Astrocyte of the cerebellum (primary cell): ENCODE measurements around the gene HS6ST2.

Experiments
- DNase-seq: peaks from one replicate; pipeline ENCODE4 v3.0.0-alpha.2; 2011; ENCODE audit warnings: low read depth
- H3K4me3 ChIP-seq: 2 replicates; pipeline ENCODE4 v1.5.1; 2011; ENCODE audit warnings: mild to moderate bottlenecking, low read depth, low read length, moderate library complexity
- in situ Hi-C: cut with HindIII; loops from 2 replicates; pipeline ENCODE4 v1.10.0; 2017; ENCODE audit warnings: low sequenced_read_pairs
- TF ChIP-seq, protein P1 (sequence below): IDR thresholded peaks from 2 replicates; pipeline ENCODE4 v1.5.1; 2012; ENCODE audit warnings: low read length, low read depth, moderate library complexity, mild to moderate bottlenecking; ENCODE audit errors: missing control alignments

The HS6ST2 gene

DNA sequence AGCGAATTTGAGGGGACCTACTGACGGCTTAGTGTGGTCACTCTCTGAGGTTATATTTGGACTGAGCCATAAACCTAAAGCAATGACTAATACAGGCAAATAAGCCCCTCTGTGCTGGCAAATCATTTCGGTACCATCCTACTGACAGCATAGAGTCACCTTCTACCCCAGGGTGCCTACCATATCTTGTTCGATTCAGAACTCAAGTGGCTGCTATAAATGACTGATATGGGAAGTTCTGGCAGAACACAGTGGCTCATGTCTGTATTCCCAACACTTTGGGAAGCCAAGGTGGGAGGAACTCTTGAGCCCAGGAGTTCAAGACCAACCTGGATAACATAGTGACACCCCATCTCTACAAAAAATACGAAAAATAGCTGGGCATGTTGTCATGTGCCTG is 243.5 kb downstream of the HS6ST2 start:
- TF ChIP-seq, protein P1, sequence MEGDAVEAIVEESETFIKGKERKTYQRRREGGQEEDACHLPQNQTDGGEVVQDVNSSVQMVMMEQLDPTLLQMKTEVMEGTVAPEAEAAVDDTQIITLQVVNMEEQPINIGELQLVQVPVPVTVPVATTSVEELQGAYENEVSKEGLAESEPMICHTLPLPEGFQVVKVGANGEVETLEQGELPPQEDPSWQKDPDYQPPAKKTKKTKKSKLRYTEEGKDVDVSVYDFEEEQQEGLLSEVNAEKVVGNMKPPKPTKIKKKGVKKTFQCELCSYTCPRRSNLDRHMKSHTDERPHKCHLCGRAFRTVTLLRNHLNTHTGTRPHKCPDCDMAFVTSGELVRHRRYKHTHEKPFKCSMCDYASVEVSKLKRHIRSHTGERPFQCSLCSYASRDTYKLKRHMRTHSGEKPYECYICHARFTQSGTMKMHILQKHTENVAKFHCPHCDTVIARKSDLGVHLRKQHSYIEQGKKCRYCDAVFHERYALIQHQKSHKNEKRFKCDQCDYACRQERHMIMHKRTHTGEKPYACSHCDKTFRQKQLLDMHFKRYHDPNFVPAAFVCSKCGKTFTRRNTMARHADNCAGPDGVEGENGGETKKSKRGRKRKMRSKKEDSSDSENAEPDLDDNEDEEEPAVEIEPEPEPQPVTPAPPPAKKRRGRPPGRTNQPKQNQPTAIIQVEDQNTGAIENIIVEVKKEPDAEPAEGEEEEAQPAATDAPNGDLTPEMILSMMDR = no peak
- DNase-seq = no peak
- in situ Hi-C loops = no loop called here
- no peak overlapping the region for H3K4me3 ChIP-seq

DNA sequence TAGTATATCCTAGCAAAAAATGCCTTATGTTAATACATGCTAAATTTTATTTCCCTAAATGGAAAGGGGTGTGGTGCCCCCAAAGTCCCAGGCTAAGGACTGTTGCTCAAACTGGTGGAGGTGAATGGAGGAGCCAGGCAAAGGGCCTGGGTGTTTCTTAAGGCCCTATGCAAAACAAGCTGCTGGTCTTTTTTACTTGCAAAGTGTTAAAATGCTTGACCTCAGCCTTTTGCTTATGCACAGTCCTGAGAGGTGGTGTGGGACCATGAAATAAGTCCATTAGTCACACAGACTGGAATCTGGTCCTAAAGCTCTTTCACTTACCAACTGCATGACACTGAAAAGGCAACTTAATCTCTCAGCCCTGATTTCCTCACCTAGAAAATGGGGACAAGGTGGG is 246.1 kb downstream of the HS6ST2 start:
- no peak overlapping the region for H3K4me3 ChIP-seq
- no peak for DNase-seq
- in situ Hi-C loops = no loop called here
- TF ChIP-seq, protein P1 = no peak

DNA sequence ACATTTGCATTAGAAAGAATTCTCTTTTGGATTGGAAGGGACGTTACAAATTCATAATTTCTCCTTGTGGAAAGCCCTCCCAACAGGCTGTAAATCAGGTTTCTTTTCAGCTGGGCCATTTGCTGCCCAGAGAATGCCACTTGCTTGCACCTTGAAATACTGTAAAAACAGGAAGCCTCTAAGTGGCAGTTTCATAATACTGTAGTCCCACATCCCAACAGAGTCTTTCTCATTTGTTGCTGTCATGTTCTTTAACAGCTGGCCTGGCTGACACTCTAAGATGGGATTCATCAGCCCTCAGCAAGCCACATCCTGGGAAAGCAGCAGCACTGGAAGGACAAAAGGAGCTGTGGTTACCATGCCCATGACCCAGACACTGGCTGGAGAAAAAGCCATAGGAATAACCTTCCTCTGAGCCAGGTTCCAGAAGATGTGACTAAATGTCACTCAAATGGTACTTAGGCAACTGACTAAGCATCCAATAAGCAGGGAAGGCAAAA is 247.7 kb downstream of the HS6ST2 start:
- TF ChIP-seq, protein P1 = no peak
- in situ Hi-C loops = no loop called here
- DNase-seq = no peak
- no peak overlapping the region for H3K4me3 ChIP-seq

DNA sequence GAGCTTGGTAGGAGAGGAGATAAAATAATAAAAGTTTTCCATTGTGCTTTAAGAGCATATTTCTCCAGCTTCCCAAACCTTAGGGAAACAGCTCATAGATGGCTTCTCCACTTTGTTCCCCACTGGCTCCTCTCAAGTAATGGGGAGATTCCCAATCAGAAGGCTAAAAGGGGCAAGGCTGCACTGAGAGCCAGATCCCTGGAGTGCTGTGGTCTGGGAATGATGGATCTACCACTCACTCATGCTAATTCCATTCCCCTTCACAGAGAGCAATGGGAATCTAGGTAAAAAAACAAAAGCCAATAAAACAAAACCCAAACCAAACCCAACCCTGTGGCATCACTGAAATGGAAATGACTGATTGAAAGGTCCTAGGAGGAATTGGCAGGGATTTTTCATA is 249.9 kb downstream of the HS6ST2 start:
- in situ Hi-C loops = no loop called here
- no peak for DNase-seq
- TF ChIP-seq, protein P1 = no peak

DNA sequence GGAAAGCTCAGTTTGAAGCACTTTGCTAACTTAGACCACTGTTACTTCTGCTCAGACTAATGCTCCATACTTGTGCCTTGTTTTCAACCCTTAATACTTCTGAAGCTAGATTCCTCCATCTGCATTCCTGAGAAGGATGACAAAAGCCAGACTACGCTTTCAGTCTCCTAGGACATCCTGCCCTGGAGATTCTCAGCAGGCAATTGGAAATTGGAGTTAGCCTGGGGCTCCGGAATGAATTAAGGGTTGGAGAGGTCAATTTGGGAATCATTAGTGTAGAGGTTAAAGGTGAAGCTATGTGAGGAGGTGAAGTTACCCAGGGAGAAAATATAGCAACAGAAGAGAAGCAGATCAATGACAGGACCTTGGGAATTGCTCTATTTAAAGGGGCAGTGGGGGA is 253.7 kb downstream of the HS6ST2 start:
- no peak for DNase-seq
- in situ Hi-C loops = no loop called here
- H3K4me3 ChIP-seq = no peak overlapping the region
- TF ChIP-seq, protein P1 = no peak

More for the DNA sequence above, 249.9 kb downstream of the HS6ST2 start:
- H3K4me3 ChIP-seq = no peak overlapping the region

DNA sequence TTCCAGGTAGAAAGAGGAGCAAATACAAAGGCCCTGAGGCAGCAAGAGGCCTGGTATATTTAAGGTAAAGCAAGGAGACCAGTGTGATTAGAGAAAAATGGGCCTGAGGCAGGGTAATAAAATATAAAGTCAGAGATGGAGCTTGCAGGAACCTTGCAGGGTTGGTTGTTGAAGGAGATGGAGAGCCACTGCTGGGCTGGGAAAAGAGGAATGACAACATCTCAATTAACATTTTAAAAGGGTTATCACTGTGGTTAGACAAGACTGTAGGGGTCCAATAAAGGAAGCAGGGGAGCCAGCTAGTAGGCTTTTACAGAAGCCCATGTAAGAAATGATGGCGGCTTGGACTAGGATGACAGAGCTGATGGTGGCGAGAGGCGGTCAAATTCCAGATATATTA is 264.0 kb downstream of the HS6ST2 start:
- no peak for DNase-seq
- TF ChIP-seq, protein P1 = no peak
- no peak overlapping the region for H3K4me3 ChIP-seq
- in situ Hi-C loops = no loop called here

DNA sequence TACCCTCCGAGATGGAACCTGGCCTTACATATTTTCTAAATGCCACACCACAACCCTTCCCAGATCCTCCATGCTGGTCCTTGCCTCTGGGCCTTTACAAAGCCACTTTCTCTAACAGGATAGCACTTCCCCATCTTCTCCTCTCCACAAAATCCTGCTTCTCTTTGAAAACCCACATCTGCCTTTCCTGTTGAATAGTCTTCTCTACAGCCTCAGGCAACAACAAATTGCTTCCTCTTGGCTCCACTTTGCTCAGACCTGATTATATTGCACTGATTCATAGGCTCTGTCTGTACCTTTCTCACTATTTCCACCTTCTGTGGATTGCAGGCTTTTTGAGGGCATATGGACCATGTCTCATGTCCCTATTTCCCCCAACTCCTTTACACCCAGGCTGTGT is 265.9 kb downstream of the HS6ST2 start:
- H3K4me3 ChIP-seq = no peak overlapping the region
- in situ Hi-C loops = no loop called here
- no peak for DNase-seq
- TF ChIP-seq, protein P1 = no peak
